Activated CD8-positive, alpha-beta T cell treated with anti-CD3 and anti-CD28 coated beads for 36 hours (primary cell): Measurements from ENCODE around the gene CDSN. TPM values are rescaled to one million over a fixed set of nuclear protein-coding genes. Genes with fewer than 3 reads are reported as not detected.

Experiments used
- ATAC-seq: fragments of 200-7000 bp; cut with Tn5 transposase; one replicate; pipeline ENCODE4 v1.10.0; 2021; ENCODE audit warnings: mild to moderate bottlenecking, moderate library complexity
- CTCF ChIA-PET: fragments of 350-600 bp; sonication (Branson Sonifier 250); formaldehyde crosslinking; loops from one replicate; lab custom pipeline; 2021; ENCODE audit warnings: antibody characterized with exemption; lab: Charles Lee
- POLR2A ChIA-PET: fragments of 350-600 bp; sonication (Branson Sonifier 250); formaldehyde crosslinking; loops from one replicate; lab custom pipeline; 2021; ENCODE audit warnings: antibody characterized with exemption; lab: Charles Lee
- DNase-seq: peaks from one replicate; pipeline ENCODE4 v3.0.0-alpha.2; 2020
- H3K27ac Mint-ChIP-seq: one replicate; pipeline ENCODE4 v1.8.0; 2021; ENCODE audit warnings: mild to moderate bottlenecking, mixed read lengths
- H3K27me3 Mint-ChIP-seq: one replicate; pipeline ENCODE4 v1.8.0; 2021; ENCODE audit warnings: mixed read lengths
- H3K36me3 Mint-ChIP-seq: one replicate; pipeline ENCODE4 v1.8.0; 2021; ENCODE audit warnings: low read depth, mixed read lengths
- H3K4me1 Mint-ChIP-seq: one replicate; pipeline ENCODE4 v1.8.0; 2021; ENCODE audit warnings: low read depth, mixed read lengths
- H3K4me3 Mint-ChIP-seq: one replicate; pipeline ENCODE4 v1.8.0; 2021; ENCODE audit warnings: mild to moderate bottlenecking, moderate library complexity, mixed read lengths
- H3K9me3 Mint-ChIP-seq: one replicate; pipeline ENCODE4 v1.8.0; 2021; ENCODE audit warnings: mixed read lengths
- CTCF ChIP-seq: fragments of 200-600 bp; IDR thresholded peaks from one replicate; pipeline ENCODE4 v1.8.0; 2022; ENCODE audit warnings: antibody characterized with exemption, mild to moderate bottlenecking
- intact Hi-C: fragments of 100-400 bp; cut with micrococcal nuclease; formaldehyde crosslinking; loops from one replicate; pipeline ENCODE4 v1.10.0; 2022
- total RNA-seq, 2 experiments: library from RNA; stranded (reverse); gene quantifications; one replicate each; pipeline ENCODE4 v1.2.3, GENCODE V29; 2021

Gene CDSN
- total RNA-seq, 2 experiments from 2014 or later = not detected

- POLR2A ChIA-PET = no interaction called here
- no peak for TF ChIP-seq CTCF
- no peak for ATAC-seq
Observed at GRCh38 chr6:31163922-31164321, 43.7 kb upstream of the CDSN start.

GRCh38 chr6:31162463-31163165, 42.4 kb upstream of the CDSN start:
- peaks cover 50% of the 10 kb centered on the region for H3K36me3 Mint-ChIP-seq

More at GRCh38 chr6:31163922-31164321, 43.7 kb upstream of the CDSN start:
- H3K27ac Mint-ChIP-seq = no peak overlapping the region
- intact Hi-C loops = no loop called here
- H3K4me3 Mint-ChIP-seq = no peak overlapping the region
- H3K9me3 Mint-ChIP-seq = no peaks in the 10 kb centered on the region
- CTCF ChIA-PET = no interaction called here
- peaks cover 42% of the 10 kb centered on the region for H3K36me3 Mint-ChIP-seq
- H3K27me3 Mint-ChIP-seq = no peaks in the 10 kb centered on the region
- DNase-seq = no peak
- H3K4me1 Mint-ChIP-seq = peaks cover 33% of the 10 kb centered on the region

GRCh38 chr6:31161216-31162126, 41.2 kb upstream of the CDSN start:
- H3K27ac Mint-ChIP-seq = no peak overlapping the region
- ChIA-PET CTCF (no interaction called here), POLR2A (interaction anchor here (0.6 kb wide), 1 partner anchor 9 kb away, joined by 3 read pairs; no protein-coding TSS in a partner anchor)
- peaks cover 38% of the 10 kb centered on the region for H3K4me1 Mint-ChIP-seq
- ATAC-seq (no peak), DNase-seq (no peak)
- H3K9me3 Mint-ChIP-seq = no peaks in the 10 kb centered on the region
- H3K27me3 Mint-ChIP-seq = no peaks in the 10 kb centered on the region
- no peak for TF ChIP-seq CTCF
- intact Hi-C loops = no loop called here
- H3K4me3 Mint-ChIP-seq = no peak overlapping the region
- H3K36me3 Mint-ChIP-seq = peaks cover 52% of the 10 kb centered on the region

More at GRCh38 chr6:31162463-31163165, 42.4 kb upstream of the CDSN start:
- H3K27me3 Mint-ChIP-seq = no peaks in the 10 kb centered on the region
- H3K27ac Mint-ChIP-seq = no peak overlapping the region
- H3K4me1 Mint-ChIP-seq = peaks cover 33% of the 10 kb centered on the region
- TF ChIP-seq CTCF = no peak
- ATAC-seq (no peak), DNase-seq (no peak)
- no peaks in the 10 kb centered on the region for H3K9me3 Mint-ChIP-seq
- intact Hi-C loops = no loop called here
- CTCF ChIA-PET = no interaction called here
- POLR2A ChIA-PET = interaction anchor here (0.8 kb wide), 1 partner anchor 9 kb away, joined by 3 read pairs; no protein-coding TSS in a partner anchor
- H3K4me3 Mint-ChIP-seq = no peak overlapping the region

- ChIA-PET POLR2A (interaction anchor here (0.7 to 2.1 kb wide), 11 partner anchors 13 to 251 kb away, joined by 3 to 9 read pairs (median 4); partner anchors contain the start of genes GTF2H4 and PSORS1C2), CTCF (interaction anchor here (0.8 to 2.9 kb wide), 5 partner anchors 16 to 207 kb away, joined by 3 to 15 read pairs (median 3); no protein-coding TSS in a partner anchor)
- H3K9me3 Mint-ChIP-seq = no peaks in the 10 kb centered on the region
- peaks cover 33% of the 10 kb centered on the region for H3K4me1 Mint-ChIP-seq
- no peaks in the 10 kb centered on the region for H3K27me3 Mint-ChIP-seq
- peak; percentile 61 for DNase-seq
- intact Hi-C loops = no loop called here
- peak overlapping the region; percentile 89 for H3K27ac Mint-ChIP-seq
- no peak for TF ChIP-seq CTCF
- peak overlapping the region; percentile 97 for H3K4me3 Mint-ChIP-seq
- peaks cover 65% of the 10 kb centered on the region for H3K36me3 Mint-ChIP-seq
- ATAC-seq = peak; percentile 11
Observed at GRCh38 chr6:31158863-31159855, 38.9 kb upstream of the CDSN start.
